Astrocyte (in vitro differentiated cells and primary cell): ENCODE results near the gene KCNQ1.

ENCODE experiments used
- EZH2 ChIP-seq: IDR thresholded peaks from 2 replicates; pipeline ENCODE4 v1.6.1; 2012; ENCODE audit warnings: mild to moderate bottlenecking, low read length, inconsistent platforms; ENCODE audit not compliant: insufficient read depth
- TF ChIP-seq, protein P1 (sequence below): IDR thresholded peaks from 2 replicates; pipeline ENCODE4 v1.5.1; 2011; ENCODE audit warnings: low read depth, mild to moderate bottlenecking, inconsistent platforms, low read length, moderate library complexity; ENCODE audit not compliant: insufficient read depth

DNA sequence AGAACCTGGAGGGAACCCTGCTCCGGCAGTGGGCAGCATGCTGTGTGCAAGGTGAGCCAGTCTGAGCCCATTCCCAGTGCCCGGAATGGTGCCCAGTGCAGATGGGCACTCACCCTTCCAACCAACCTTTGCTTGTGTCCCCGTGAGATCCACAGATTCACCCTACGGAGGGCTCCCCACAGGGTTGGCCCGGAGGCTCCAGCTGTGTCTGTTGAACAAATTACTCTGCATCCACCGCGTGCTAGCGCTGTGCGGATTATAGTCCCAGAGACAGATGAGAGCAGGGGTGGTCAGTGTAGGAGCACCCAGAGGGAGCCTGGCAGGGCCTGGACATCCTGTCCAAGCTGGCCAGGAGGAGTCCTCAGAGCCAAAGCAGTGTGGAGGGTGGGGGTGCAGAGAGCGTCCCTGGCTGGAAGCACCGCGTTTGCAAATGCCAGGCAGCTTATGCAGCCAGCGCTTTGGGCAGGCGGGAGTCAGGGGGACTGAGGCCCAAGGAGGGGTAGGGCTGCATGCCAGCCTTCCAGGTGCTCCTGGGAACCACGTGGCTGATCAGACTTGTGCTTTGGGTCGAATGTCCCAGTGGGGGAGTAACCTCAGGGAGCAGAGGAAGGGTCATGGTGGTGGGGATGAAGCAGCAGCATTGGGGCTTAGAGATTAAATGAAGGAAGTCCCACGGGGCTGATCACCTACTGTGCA lies 80.5 kb downstream of the KCNQ1 start:
- TF ChIP-seq, protein P1, sequence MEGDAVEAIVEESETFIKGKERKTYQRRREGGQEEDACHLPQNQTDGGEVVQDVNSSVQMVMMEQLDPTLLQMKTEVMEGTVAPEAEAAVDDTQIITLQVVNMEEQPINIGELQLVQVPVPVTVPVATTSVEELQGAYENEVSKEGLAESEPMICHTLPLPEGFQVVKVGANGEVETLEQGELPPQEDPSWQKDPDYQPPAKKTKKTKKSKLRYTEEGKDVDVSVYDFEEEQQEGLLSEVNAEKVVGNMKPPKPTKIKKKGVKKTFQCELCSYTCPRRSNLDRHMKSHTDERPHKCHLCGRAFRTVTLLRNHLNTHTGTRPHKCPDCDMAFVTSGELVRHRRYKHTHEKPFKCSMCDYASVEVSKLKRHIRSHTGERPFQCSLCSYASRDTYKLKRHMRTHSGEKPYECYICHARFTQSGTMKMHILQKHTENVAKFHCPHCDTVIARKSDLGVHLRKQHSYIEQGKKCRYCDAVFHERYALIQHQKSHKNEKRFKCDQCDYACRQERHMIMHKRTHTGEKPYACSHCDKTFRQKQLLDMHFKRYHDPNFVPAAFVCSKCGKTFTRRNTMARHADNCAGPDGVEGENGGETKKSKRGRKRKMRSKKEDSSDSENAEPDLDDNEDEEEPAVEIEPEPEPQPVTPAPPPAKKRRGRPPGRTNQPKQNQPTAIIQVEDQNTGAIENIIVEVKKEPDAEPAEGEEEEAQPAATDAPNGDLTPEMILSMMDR = no peak
- TF ChIP-seq EZH2 = no peak
